Measurements from ENCODE around the gene SETD3.

SETD3 gene

GRCh38 chr14:99389174-99389826 is 91.4 kb downstream of the SETD3 start:
- no peak for DNase-seq

DNA sequence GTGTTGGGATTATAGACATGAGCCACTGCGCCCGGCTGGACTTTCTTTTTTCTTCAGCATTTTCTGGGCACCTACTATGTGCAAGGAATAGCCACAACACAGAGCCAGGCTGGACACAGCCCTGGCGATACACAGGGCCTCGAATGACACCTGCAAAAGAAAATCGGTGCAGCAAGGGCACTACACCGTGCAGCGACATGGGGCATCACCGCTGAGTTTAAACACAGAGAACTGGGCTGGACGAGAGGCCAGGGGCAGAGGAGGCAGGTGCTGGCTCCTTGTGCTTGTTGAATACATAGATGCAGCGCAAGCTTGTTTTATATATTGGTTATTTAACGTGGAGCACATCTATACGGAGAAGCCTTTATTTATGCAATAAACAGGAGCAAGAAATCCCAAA is 92.4 kb downstream of the SETD3 start:
- no peak for DNase-seq

- DNase-seq = no peak
Observed at GRCh38 chr14:99387880-99388279, 92.8 kb downstream of the SETD3 start.

GRCh38 chr14:99384450-99385417 is 95.9 kb downstream of the SETD3 start:
- no peak for DNase-seq

DNA sequence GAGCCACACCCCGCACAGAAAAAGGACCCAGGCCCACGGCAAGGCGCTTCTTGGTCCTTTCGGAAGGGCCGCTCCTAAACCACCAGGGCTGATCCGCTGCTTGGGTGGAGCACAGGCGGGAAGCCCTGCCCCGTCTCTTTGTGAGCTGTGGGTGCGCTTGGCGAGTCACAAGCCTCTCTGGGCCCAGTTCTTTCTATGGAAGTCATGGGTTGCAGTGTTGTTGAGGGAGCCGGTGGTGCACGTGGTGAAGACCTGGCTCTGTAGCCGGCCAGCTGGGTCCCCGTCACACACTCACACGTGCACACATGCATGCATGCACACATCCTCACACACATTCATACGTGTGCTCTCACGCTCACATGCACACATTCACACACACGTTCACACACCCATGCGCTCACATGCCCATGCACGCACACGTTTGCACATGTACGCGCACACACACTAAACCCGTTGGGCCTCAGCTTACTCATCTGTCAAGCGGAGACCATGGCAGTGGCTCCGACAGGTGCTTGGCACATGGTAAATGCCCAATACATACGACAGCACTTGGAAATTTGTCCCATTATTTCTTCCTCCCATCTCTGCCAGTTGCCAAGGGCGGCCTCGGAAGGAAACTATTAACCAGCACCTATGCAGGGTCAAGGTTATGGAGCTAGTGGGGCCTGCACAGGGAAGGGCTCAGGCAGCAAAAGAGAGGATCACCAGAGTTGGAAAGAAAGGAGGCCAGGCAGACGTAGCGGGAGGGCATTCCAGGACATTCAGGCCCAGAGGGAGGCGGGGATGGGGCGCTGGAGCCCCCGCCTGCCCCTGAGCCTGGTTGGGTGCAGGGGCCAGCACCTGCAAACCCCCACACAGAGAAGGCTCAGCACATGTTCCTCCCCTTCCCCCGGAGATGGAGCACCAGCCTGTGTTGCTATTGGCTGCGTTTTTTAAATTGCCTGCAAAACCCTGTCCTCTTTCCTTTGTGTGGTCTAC is 96.9 kb downstream of the SETD3 start:
- no peak for DNase-seq

GRCh38 chr14:99382781-99383471 is 97.7 kb downstream of the SETD3 start:
- DNase-seq = no peak

- no peak for DNase-seq
Observed at GRCh38 chr14:99382071-99382470, 98.6 kb downstream of the SETD3 start.

DNA sequence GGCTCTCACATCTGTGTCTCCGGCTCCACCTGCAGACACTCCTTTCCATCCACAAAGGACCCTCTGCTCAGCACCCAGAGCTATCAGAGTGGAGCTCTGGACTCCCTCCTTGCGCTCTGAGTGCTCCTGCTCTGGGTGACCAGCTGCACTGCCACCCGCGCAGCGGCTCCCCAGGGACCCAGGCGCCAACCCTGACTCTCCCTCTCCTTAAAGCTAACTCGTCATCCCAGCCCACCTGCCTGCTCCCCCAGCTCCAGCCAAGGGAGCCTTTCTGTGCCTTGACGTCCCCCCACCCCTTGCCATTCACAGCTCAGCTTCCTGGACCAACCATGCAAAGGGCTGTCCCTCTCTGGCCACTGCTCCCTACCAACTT is 99.0 kb downstream of the SETD3 start:
- DNase-seq = no peak

DNA sequence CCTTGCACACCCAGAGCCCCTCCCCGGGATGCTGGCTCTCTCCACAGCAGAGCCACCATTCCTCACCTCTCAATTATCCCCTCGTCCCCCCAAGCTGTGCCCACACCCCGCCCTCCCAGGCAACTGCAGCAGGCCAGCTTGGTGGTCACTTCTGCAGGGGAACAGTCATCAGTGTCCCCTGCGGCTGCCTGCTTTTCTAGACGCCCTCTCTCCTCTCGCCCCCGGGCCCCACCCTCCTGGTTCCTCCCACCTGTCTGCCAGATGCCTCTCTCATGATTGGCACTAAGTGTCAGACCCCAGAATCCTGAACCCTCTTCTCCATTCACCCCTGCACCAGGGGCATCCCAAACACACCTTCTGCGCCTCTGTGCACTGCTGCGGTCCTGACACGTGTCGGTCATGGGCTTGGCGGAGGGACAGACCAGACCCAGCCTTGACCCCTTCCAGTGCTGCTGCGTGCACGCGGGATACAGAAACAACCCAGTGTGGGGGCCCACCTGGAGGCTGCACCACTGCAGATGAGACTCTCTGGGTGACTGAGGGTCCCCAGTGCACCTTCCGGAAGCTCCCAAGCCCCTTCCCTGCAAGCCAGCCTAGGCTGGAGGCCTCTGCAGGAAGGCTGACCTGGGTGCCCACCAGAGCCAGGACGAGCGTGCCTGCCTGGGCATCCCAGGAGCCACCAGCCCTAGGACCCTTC is 99.5 kb downstream of the SETD3 start:
- no peak for DNase-seq

GRCh38 chr14:99380402-99380801 is 100.3 kb downstream of the SETD3 start:
- DNase-seq = no peak

DNA sequence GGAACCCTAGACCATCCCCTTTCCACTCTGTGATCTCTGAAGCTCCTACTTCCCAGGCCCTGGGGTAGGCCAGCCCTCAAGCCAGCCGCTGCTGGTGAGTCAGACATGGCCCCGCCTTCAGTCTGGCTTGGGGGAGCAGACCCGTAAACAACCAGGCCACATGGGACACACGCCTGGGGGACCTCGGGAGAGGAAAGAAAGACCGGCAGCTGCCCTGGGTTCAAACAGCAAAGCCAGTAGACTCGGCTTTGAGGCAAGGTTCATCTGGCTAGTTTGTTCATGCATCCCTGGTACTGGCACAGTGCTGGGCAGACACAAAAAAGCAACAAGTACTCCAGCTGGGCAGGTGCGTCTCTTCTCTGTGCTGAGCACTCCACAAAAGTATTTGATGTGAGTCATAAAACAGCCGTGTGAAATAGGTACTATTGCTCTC is 101.9 kb downstream of the SETD3 start:
- no peak for DNase-seq

DNA sequence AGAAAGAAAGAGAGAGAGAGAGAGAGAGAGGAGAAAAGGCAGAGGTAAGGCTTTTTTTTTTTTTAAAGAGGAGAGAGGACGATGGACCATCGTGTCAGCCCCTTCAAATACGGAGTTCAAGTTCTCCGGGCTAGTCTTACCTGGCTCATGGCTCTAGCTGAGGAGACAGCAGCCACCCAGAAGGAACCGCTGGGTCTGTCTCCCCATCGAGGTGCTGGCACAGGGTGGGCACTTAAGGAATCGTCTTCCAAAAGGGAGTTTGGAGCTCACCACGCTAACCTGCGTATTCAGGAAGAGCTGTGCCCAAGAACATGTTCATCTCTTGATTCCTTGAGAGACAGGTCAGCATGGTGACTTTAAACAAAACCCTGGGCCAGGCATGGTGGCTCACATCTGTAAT is 102.7 kb downstream of the SETD3 start:
- no peak for DNase-seq

- no peak for DNase-seq
Observed at GRCh38 chr14:99374964-99375363, 105.7 kb downstream of the SETD3 start.

- no peak for DNase-seq
Observed at GRCh38 chr14:99363616-99364290, 116.9 kb downstream of the SETD3 start.

DNA sequence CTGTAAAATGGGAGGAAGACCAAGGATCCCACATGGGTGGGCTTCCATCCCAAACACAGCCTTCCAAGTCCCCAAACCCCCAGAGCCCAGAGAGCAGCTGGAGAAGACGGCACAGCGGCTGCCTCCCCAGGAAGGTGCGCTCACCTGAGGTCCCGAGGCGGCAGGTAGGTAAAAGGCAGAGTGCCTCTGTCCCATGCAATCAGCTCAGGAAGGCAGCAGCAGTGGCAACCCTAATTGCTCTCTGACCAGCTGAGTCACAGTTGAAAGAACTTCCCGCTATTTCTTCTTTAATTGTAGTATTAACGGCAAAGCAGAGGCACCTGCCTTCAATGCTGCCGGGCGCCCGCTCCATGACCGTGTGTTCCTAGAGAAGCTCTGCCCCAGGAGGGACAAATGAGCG is 117.6 kb downstream of the SETD3 start:
- no peak for DNase-seq

- DNase-seq = no peak
Observed at GRCh38 chr14:99361596-99362215, 119.0 kb downstream of the SETD3 start.

DNA sequence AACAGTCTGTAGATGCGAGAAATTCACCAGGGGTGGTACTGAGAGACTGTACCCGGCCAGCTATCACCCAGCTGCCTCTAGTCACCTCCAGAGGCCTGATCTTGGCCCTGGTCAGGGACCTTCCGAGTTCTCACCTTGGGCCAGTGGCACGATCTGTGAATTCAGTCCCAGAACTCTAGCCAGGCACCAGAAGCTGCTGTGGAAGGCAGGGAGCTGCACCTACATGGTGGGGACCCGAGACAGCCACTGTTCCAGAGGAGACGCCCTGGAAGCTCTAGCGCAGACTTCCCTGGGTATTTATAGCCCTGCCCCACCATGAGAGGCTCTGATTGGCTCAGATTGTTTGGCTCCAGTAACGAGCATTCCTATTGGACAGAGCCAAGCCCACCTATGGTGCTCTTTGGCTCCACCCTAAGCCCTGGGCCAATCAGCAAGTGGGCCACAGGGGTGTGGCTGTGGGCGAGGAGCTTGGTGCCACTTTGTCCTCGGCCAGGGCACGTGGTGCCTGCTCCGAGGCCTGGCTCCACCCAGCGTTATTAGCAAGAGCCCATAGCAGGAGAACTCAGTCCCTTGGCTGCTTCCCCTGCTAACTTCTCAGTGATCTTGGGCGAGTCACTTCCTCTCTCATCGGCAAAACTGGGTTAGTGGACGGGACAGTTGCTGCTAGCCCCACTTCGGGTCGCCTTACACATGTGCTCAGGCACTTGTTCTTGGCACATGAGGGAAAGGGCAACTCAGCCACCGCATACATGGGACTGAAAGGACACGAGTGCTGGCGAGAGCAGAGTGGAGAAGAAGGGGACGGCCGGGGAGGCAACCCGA is 119.7 kb downstream of the SETD3 start:
- DNase-seq = no peak

DNA sequence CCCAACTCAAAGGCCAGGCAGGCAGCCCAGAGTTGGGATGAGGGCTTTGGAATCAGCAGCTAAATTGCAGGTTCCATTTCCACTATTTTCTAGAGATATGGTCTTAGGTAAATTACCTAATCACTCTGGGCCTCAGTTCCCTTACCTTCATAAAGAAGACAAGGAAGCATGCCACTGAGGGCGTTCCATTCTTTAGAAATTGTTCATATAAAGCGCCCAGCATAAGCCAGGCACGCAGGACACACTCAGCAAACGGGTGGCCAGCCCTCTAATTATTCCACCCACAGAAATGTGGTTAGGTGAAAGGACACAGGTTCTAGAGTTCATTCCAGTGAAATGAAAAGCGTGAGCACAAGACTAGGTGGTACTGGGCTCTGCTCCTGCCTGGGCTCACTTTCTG is 120.8 kb downstream of the SETD3 start:
- DNase-seq = no peak

- DNase-seq = no peak
Observed at GRCh38 chr14:99357916-99358390, 122.7 kb downstream of the SETD3 start.
